GM18508 (cell line): ENCODE results near the gene TLK2.

Source experiments
- ATAC-seq: cut with Tn5 transposase; IDR thresholded peaks from one replicate; pipeline ENCODE4 v1.9.1; 2021; ENCODE audit warnings: moderate number of reproducible peaks; ENCODE audit not compliant: insufficient read depth, unreplicated experiment

The TLK2 gene

GRCh38 chr17:62648956-62649294, 170.3 kb downstream of the TLK2 start:
- ATAC-seq, result no peak

- no peak for ATAC-seq
These were observed 170.9 kb downstream of the TLK2 start for GRCh38 chr17:62649570-62649969.

DNA sequence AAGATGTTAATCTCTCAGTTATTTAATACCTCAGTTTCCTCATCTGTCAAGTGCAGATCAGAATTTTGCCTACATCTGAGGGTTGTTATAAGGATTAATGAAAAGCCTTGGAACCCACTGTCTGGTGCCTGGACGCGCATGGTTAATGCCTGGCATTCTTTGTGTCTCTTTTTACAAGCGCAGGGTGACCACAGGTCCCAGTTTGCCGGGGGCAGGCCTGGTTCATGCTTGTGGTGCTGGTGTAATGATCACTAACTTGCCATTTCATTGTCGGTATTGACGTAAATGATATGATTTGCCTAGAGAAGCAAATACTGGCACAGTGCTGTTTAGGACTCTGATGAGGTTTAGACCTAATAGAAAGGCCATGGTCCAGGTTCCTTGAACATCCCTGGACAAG, 172.0 kb downstream of the TLK2 start:
- no peak for ATAC-seq

- no peak for ATAC-seq
These were observed 173.8 kb downstream of the TLK2 start for GRCh38 chr17:62652251-62653001.

- peak; percentile 84 for ATAC-seq
These were observed 174.6 kb downstream of the TLK2 start for GRCh38 chr17:62653002-62653825.

- ATAC-seq, result no peak
These were observed 175.5 kb downstream of the TLK2 start for GRCh38 chr17:62653826-62654761.

DNA sequence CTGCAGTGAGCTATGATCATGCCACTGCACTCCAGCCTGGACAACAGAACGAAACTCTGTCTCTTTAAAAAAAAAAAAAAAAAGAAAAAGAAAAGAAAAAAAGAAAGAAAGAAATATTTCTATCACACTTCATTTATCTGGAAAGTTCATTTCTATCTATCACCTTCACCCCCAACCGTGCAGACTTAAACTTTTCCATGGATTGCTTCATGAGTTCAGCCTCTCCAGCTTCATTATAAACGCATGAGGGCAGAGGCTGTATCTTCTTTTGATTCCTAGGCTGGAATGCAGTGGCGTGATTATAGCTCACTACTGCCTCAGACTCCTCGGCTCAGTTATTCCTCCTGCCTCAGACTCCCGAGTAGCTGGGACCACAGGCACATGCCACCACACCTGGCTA, 177.0 kb downstream of the TLK2 start:
- ATAC-seq, result no peak

GRCh38 chr17:62656446-62656845, 177.8 kb downstream of the TLK2 start:
- no peak for ATAC-seq

DNA sequence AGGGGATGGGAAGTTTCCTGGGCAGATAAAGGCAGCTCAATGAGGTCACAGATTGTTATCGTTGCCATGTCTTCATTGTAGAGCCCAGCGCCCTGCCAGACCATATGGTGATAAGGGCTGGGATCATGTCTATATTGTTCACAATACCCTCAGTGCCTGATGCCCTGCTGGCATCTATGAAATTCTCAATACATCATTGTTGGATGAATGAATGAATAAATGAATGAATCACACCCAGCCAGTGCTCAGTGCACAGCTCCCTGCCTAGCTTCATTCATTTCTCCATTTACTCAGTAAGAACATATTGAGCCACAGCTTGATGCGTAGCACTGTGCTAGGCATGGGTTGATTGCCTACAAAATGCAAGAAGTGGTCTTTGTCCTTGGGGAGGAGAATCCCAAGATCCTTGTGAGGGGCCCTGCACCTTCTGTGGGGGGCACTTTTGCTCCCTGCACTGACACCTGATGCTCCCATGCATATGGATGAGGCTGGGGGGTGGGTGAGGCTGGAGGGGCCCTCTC, 178.6 kb downstream of the TLK2 start:
- no peak for ATAC-seq

DNA sequence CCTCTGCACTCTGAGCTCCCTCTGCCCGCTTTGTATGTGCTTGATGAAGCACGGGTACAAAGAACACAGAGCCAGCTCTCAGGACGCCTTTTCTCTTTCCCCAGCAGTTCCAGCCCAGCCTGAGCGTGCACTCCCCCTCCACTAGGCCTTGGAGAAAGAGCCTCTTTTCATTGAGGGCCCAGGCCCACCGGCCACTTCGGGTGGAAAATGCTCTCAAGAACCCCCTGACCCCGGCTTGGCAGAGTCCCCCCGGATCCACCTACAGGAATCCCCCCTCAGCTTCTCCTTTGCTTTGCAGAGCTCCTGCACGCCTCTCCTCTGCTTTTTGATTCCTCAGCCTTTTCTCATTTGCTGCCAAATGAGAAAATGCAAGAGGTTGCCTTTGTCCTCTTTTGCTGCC, 179.1 kb downstream of the TLK2 start:
- ATAC-seq, result no peak

- ATAC-seq, result no peak
These were observed 179.7 kb downstream of the TLK2 start for GRCh38 chr17:62658136-62658920.

GRCh38 chr17:62660629-62661118, 182.0 kb downstream of the TLK2 start:
- no peak for ATAC-seq

DNA sequence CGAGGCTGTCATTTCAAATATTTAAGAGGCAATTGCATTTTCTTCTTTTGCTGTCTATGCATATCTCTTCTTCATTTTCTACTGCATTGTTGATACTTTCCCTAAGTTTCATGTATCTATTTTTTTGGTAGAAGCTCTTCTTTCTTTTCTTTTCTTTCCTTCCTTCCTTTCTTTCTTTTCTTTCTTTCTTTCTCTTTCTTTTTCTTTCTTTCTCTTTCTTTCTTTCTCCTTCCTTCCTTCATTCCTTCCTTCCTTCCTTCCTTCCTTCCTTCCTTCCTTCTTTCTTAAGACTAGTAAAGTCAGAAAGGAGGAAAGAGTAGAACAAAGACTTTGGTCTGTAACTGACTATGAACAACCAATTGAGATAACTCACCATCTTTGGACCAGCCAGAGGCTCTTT, 182.7 kb downstream of the TLK2 start:
- ATAC-seq, result no peak

GRCh38 chr17:62662855-62663254, 184.2 kb downstream of the TLK2 start:
- no peak for ATAC-seq
